Caco-2 (cell line): ENCODE results near the gene YIF1B. TPM values are rescaled to one million over a fixed set of nuclear protein-coding genes. Genes with fewer than 3 reads are reported as not detected.

Experiments used
- BruUV-seq: library from RNA; stranded (reverse); fragments of 400-500 nt; replicated peaks from 2 replicates; lab custom pipeline; 2021; lab: Mats Ljungman, UMichigan
- CTCF ChIA-PET: fragments of 300-600 bp; sonication (Branson Sonifier 250); formaldehyde crosslinking; loops from one replicate; lab custom pipeline; 2022; ENCODE audit warnings: antibody characterized with exemption; lab: Charles Lee
- POLR2A ChIA-PET: fragments of 300-600 bp; sonication (Branson Sonifier 250); formaldehyde crosslinking; loops from one replicate; lab custom pipeline; 2022; ENCODE audit warnings: antibody characterized with exemption; lab: Charles Lee
- DNase-seq, 2 experiments: peaks; one replicate each; pipeline versions ENCODE4 v3.0.0 to v3.0.0-alpha.2; 2020 to 2022
- H3K27me3 ChIP-seq: replicated peaks from 2 replicates; pipeline ENCODE4 v1.6.0; 2011; ENCODE audit warnings: low read length; ENCODE audit not compliant: control insufficient read depth, insufficient read depth
- H3K36me3 ChIP-seq: 2 replicates; pipeline ENCODE4 v1.5.1; 2011; ENCODE audit warnings: low read length; ENCODE audit not compliant: control insufficient read depth, insufficient read depth
- H3K4me1 ChIP-seq: fragments of 250-450 bp; sonication (Bioruptor Pico); 2 replicates; pipeline ENCODE4 v1.5.1; 2020; ENCODE audit warnings: mild to moderate bottlenecking
- H3K4me3 ChIP-seq: 2 replicates; pipeline ENCODE4 v1.5.1; 2011; ENCODE audit warnings: low read depth, mild to moderate bottlenecking, control low read depth, low read length
- H3K9me3 ChIP-seq: fragments of 250-450 bp; sonication (Bioruptor Pico); 2 replicates; pipeline ENCODE4 v1.5.1; 2020; ENCODE audit warnings: mild to moderate bottlenecking, moderate library complexity
- H3K27ac Mint-ChIP-seq: one replicate; pipeline ENCODE4 v1.8.0; 2022; ENCODE audit warnings: mixed read lengths; ENCODE audit not compliant: unreplicated experiment
- H3K27me3 Mint-ChIP-seq: one replicate; pipeline ENCODE4 v1.8.0; 2022; ENCODE audit warnings: mixed read lengths; ENCODE audit not compliant: insufficient read depth, unreplicated experiment
- H3K36me3 Mint-ChIP-seq: one replicate; pipeline ENCODE4 v1.8.0; 2022; ENCODE audit warnings: mild to moderate bottlenecking, mixed read lengths; ENCODE audit not compliant: insufficient read depth, unreplicated experiment
- H3K4me1 Mint-ChIP-seq: one replicate; pipeline ENCODE4 v1.8.0; 2022; ENCODE audit warnings: low read depth, mixed read lengths; ENCODE audit not compliant: unreplicated experiment
- H3K4me3 Mint-ChIP-seq: one replicate; pipeline ENCODE4 v1.8.0; 2022; ENCODE audit warnings: mild to moderate bottlenecking, moderate library complexity, mixed read lengths; ENCODE audit not compliant: unreplicated experiment
- H3K9me3 Mint-ChIP-seq: one replicate; pipeline ENCODE4 v1.8.0; 2022; ENCODE audit warnings: mixed read lengths; ENCODE audit not compliant: unreplicated experiment
- intact Hi-C: fragments of 100-400 bp; cut with micrococcal nuclease; formaldehyde crosslinking; loops from one replicate; pipeline ENCODE4 v1.10.0; 2022; ENCODE audit not compliant: unreplicated experiment
- total RNA-seq: library from RNA; stranded (reverse); gene quantifications from 2 replicates; pipeline ENCODE4 v1.2.3, GENCODE V29; 2022
- TF ChIP-seq, protein P1 (sequence below), 2 experiments: fragments of 200-600 bp in 1 of 2; IDR thresholded peaks; 1 replicate in 1 of 2; 2 replicates in 1 of 2; pipeline versions ENCODE4 v1.5.1 to v1.8.0; 2011 to 2022; ENCODE audit warnings: antibody characterized with exemption in 1 of 2, control low read depth in 1 of 2, inconsistent platforms in 1 of 2, low read depth in 1 of 2, low read length in 1 of 2, mild to moderate bottlenecking in 1 of 2, moderate library complexity in 1 of 2; ENCODE audit not compliant: insufficient read depth in 1 of 2, severe bottlenecking in 1 of 2, unreplicated experiment in 1 of 2

YIF1B gene
- total RNA-seq, 1 experiment from 2014 or later, result 66.7 TPM

DNA sequence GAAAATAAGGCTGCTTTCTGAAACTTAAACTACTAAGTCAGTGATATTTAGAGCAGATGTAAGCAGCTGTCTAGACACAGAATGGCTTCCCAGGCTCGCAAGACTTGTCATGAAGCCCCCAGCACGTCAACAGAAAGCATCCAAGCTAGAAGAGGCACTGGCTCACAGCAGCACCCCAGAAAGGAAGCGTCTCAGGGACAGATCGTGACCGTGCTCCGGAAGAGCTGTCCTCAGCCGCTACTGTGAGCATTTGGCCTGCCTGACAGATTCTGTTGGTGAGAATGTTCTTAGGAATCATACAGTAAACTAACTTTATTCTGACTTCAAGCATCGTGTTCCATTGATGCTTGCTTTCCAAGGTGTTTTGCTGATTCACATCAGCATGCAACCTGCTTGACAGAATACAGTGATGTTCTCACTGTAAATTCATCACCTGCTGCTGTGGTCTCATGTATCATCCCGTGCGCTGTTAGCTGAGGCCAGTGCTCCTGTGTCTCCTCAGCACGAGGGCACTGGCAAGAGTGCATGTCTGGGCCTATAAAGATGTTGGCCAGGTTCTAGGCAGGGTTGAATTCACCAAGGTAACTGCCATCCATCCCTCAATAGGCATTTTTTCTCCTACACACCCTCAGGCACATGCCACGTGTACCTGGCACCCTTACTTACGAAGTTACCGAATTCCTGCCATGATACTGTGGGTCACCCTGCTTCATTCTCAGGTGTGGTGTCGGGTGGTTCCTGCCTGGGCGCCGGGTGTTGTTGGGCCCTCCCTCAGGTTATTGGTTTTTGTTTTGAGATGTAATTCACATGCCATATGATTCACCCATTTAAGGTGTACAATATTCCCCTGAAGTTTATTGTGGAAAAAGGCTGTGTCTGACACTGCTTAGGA lies 35.5 kb downstream of the YIF1B start:
- Histone ChIP-seq H3K4me1 (peaks cover 26% of the 10 kb centered on the region), H3K27me3 (no peaks in the 10 kb centered on the region), H3K9me3 (no peaks in the 10 kb centered on the region), H3K36me3 (peaks cover 4% of the 10 kb centered on the region), H3K4me3 (no peak overlapping the region)
- ChIA-PET POLR2A (no interaction called here), CTCF (interaction anchor here (0.6 kb wide), 1 partner anchor 19 kb away, joined by 4 read pairs; no protein-coding TSS in a partner anchor)
- DNase-seq, result no peak
- no peak overlapping the region for H3K27ac Mint-ChIP-seq
- no TSS peak for BruUV-seq
- no peaks in the 10 kb centered on the region for H3K9me3 Mint-ChIP-seq
- intact Hi-C loops, result no loop called here
- no peak overlapping the region for H3K4me3 Mint-ChIP-seq
- H3K4me1 Mint-ChIP-seq, result peaks cover 13% of the 10 kb centered on the region
- TF ChIP-seq, protein P1, sequence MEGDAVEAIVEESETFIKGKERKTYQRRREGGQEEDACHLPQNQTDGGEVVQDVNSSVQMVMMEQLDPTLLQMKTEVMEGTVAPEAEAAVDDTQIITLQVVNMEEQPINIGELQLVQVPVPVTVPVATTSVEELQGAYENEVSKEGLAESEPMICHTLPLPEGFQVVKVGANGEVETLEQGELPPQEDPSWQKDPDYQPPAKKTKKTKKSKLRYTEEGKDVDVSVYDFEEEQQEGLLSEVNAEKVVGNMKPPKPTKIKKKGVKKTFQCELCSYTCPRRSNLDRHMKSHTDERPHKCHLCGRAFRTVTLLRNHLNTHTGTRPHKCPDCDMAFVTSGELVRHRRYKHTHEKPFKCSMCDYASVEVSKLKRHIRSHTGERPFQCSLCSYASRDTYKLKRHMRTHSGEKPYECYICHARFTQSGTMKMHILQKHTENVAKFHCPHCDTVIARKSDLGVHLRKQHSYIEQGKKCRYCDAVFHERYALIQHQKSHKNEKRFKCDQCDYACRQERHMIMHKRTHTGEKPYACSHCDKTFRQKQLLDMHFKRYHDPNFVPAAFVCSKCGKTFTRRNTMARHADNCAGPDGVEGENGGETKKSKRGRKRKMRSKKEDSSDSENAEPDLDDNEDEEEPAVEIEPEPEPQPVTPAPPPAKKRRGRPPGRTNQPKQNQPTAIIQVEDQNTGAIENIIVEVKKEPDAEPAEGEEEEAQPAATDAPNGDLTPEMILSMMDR (IDR thresholded peaks at IDR 0.05; ENCODE audit: insufficient read depth in 1 of 2, low read depth in 1 of 2, low read length in 1 of 2, severe bottlenecking in 1 of 2, unreplicated experiment in 1 of 2), result no peak
- no peaks in the 10 kb centered on the region for H3K27me3 Mint-ChIP-seq
- H3K36me3 Mint-ChIP-seq, result peaks cover 87% of the 10 kb centered on the region

DNA sequence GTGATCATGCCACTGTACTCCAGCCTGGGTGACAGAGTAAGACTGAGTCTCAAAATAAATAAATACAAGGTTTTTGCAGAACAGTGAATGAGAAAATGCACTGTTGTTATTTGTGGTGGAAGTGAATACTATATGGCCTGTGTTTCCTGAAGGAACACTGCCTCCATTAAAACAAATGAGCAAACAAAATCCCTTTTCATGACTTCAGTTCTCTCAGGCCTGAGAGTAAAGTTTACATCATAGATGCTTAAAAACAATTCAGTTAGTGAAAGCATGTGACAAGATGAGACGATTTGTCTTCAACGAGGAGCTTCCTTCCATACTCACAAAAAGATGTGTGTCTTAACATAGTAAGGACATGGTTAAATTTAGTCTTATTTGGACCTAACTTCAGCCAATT lies 37.0 kb downstream of the YIF1B start:
- Histone ChIP-seq H3K4me3 (no peak overlapping the region), H3K4me1 (peaks cover 39% of the 10 kb centered on the region), H3K27me3 (no peaks in the 10 kb centered on the region), H3K36me3 (peaks cover 4% of the 10 kb centered on the region), H3K9me3 (no peaks in the 10 kb centered on the region)
- TF ChIP-seq, protein P1 (IDR thresholded peaks at IDR 0.05; ENCODE audit: insufficient read depth in 1 of 2, low read depth in 1 of 2, low read length in 1 of 2, severe bottlenecking in 1 of 2, unreplicated experiment in 1 of 2), result no peak
- H3K27me3 Mint-ChIP-seq, result no peaks in the 10 kb centered on the region
- no peak overlapping the region for H3K4me3 Mint-ChIP-seq
- no peak overlapping the region for H3K27ac Mint-ChIP-seq
- no peak for DNase-seq
- peaks cover 23% of the 10 kb centered on the region for H3K4me1 Mint-ChIP-seq
- no peaks in the 10 kb centered on the region for H3K9me3 Mint-ChIP-seq
- intact Hi-C loops, result loop anchor here (5.0 kb wide), 1 partner anchor 36 kb away; no protein-coding TSS in a partner anchor
- POLR2A ChIA-PET, result interaction anchor here (0.5 kb wide), 1 partner anchor 65 kb away, joined by 3 read pairs; no protein-coding TSS in a partner anchor
- no TSS peak for BruUV-seq
- H3K36me3 Mint-ChIP-seq, result peaks cover 87% of the 10 kb centered on the region
- CTCF ChIA-PET, result no interaction called here

DNA sequence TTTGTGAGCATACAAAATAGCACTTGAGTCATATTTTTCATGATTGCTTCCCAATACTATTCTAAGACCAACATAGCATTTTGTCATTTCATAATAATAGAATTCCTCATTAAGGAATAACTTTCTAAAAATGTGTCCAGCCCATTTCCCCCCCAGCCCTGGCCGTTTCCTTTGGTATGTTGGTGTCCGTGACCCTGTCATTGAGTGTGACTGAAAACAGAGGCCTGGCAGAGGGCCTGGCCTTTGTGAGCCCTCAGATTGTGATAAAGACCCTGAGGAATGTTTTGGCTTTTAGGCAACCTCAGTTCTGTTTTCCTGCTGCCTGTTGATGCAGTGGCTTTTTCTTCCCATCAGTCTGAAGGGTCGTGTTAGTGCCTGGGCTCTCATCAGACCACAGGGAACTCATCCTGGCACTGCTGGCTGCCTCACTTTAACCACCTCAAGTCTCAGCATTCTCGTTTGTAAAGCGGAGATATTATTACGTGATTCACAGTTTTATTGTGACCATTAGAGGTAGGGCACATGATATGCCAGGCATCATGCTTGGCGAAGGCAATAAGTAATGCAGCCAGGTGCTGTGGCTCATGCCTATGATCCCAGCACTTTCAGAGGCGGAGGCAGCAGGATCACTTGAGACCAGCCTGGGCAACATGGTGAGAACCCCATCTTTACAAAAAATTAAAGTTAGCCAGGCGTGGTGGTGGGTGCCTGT lies 37.6 kb downstream of the YIF1B start:
- H3K4me3 Mint-ChIP-seq, result peak overlapping the region; percentile 35
- H3K36me3 Mint-ChIP-seq, result peaks cover 87% of the 10 kb centered on the region
- POLR2A ChIA-PET, result interaction anchor here (0.5 to 1.4 kb wide), 4 partner anchors 10 to 369 kb away, joined by 3 to 9 read pairs (median 6); partner anchors contain the start of genes ACTN4 and SPINT2

More for the DNA sequence above, 37.6 kb downstream of the YIF1B start:
- Histone ChIP-seq H3K27me3 (no peaks in the 10 kb centered on the region), H3K4me3 (no peak overlapping the region), H3K36me3 (peaks cover 3% of the 10 kb centered on the region), H3K4me1 (peaks cover 45% of the 10 kb centered on the region), H3K9me3 (no peaks in the 10 kb centered on the region)
- Mint-ChIP-seq H3K4me1 (peaks cover 29% of the 10 kb centered on the region), H3K27me3 (no peaks in the 10 kb centered on the region), H3K27ac (peak overlapping the region; percentile 72), H3K9me3 (no peaks in the 10 kb centered on the region)
- CTCF ChIA-PET, result interaction anchor here (0.9 kb wide), 2 partner anchors 11 to 125 kb away, joined by 3 read pairs; partner anchors contain the start of gene FAM98C
- BruUV-seq, result no TSS peak
- DNase-seq, result no peak
- TF ChIP-seq, protein P1 (IDR thresholded peaks at IDR 0.05; ENCODE audit: insufficient read depth in 1 of 2, low read depth in 1 of 2, low read length in 1 of 2, severe bottlenecking in 1 of 2, unreplicated experiment in 1 of 2), result no peak
- intact Hi-C loops, result loop anchor here (1.0 to 5.0 kb wide), 3 partner anchors 14 to 38 kb away; partner anchors contain the start of gene SPINT2
